GM18526 (cell line): ENCODE data around the gene GCC1.

Experiments used
- POLR2A ChIP-seq: IDR thresholded peaks from 3 replicates; pipeline ENCODE4 v1.6.1; 2011; ENCODE audit not compliant: insufficient read length; ENCODE audit errors: extremely low read depth

GCC1 gene

DNA sequence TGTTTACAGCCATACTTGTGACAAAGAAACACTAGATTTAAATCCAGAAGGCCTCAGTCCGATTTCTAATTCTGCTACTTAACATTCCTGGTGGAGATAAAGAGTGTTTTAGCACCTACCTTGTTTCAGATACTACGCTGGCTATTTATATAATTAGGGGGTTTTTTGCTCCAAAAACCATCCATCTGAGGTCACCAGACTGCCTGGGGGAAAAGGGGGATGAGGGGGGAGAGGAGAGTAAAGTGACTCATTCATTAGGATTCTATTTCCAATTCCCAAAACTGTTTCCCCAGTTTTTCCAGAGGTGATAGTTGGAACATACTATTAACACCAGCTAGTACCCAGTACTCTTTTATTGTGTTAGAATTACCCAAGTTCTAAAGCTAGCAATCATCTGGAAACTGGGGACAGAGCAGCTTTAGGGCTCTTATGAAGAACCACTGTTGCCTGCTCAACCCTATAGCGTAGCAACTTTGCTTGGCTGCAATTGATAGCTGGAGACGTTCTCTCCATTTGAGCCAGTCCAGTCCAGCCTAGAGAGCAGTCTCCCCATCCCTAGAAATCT, 6.6 kb downstream of the GCC1 start:
- TF ChIP-seq POLR2A, result no peak

DNA sequence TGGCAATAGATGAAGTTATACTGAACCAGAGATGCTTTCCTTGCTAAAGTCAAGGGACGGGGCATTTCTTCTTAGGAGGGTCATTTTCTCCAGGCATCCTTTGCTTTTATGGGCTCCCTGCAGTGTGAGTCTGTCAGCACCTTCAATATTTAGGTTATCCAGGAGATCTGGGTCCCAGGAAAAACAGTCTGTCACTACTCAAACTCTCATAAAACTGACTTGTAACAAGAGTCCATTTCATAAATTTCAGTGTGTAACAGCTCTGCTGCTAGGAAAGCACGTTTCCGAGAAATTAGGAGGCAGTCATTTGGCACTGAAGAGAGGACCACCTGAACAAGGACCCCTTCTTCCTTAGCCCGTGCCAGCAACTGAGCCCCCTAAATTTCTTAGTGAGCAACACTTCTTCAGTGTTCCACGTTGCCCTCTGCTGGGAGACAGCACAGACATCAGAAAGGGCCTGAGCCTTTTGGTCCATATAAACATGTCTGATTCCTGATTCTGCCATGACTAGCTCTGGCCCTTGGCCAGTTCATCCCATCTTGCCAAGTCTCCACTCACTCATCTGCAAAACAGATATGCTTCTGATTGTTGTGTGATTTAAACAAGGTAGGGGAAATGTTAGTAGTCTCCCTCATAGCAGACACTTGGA, 7.2 kb downstream of the GCC1 start:
- no peak for TF ChIP-seq POLR2A

DNA sequence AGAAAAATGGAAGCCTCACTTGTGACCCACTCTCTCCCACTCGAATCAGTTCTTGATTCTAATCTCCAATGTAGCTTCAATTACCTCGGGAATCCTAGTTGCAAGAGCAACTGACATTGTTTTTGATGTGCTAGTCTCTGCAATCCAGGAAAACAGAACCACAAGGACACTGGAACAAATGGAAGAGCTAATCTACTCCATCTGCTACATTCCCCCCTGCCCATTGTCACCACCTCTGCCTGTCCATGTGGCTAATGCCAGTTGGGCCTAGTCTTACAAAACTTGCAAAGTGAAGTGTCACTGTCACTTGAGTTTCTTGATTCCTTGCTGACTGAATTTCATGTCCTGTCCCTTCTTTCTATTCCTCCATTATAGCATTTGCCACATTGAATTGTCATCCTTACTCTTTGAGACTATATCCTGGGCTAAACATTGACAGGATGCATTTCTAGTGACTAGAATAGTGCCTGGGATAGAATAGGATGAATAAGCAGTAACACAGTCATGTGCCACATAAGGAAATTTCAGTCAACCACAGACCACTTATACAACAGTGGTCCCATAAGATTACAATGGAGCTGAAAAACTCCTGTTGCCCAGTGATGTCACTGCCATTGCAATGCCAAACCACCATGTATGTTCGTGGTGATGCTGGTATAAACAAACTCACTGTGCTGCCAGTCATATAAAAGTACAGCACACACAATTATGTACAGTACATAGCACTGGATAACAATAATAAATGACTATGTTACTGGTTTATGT, 13.5 kb downstream of the GCC1 start:
- TF ChIP-seq POLR2A, result no peak

DNA sequence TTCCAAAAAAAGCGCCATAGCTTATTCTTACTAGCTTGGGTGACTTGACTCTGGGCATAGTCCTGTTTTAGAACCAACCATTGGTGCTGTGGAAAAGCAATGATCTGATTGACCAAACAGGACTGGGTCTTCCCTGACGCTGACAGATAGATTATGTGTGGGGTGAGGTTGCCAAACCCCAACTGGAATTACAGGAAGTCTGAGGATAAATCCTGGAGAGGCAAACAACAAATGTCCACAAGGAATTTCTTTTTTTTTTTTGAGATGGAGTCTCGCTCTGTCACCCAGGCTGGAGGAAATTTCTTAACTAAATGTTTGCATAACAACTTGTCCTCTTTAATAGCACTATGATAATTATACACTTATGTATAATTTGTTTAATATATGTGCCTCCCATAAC, 19.2 kb downstream of the GCC1 start:
- no peak for TF ChIP-seq POLR2A

DNA sequence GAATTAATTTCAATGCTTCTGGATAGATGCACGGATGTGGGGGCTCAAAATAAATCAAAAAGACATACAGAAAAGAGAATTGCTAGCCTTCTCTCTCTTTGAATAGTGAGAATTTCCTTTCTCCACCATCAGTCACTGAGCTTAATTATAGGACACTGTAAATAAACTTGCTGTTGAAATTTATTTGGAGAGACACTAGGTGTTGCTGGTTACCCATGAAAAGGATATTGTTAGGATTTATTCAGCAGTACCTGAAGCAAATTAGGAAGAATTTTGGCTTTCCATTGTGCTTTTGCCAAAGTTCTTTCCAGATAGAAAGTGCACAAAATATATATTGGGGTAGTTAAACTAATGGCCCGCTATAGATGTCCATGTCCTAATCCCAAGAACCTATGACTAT, 27.6 kb downstream of the GCC1 start:
- no peak for TF ChIP-seq POLR2A

DNA sequence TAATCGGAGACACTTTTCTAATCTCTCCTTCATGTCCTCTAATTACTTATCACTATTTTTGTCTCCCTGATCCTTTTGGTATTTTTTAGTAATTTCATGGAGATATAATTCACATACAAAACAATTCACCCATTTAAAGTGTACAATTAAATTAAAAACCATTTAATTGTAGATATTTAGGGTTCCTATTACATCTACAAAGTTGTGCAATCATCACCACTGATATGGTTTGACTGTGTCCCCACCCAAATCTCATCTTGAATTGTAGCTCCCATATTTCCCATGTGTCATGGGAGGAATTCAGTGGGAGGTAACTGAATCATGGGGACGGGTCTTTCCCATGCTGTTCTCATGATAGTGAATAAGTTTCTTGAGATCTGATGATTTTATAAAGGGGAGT, 29.0 kb downstream of the GCC1 start:
- no peak for TF ChIP-seq POLR2A

DNA sequence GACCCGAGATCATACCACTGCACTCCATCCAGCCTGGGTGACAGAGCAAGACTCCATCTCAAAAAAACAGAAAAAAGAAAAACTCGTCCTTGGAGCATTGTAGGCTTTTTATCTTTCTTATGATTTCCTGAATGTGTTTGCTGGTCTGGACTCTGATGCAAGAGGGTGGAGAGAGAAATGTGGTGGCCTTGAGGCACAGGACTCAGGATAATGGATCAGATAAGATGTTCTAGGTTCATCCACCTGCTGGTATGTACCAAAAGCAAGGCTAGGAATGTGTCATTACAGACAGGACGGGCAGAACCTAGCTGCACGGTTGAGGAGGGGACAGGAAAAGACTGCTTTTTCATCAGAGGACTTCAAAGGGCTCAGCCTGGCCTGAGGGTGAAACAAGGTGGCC, 33.5 kb downstream of the GCC1 start:
- TF ChIP-seq POLR2A, result no peak

DNA sequence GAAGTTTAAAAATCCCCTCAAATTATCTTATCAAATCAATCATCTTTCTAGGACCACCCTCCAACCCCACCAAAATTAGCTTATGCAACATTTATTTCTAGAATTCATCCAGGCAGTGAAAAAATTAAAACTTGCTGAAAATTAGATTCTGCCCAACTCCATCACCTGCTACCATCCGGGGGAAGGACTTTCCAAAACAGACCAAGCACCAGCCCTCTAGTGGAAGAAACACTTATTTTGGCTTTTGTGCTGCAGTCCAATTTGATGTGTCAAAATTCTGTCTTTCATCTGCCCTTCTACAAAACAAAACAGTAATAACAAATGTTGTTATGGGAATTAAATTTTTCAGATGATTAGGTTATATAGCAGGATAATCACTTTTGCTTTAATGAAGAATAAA, 35.1 kb downstream of the GCC1 start:
- TF ChIP-seq POLR2A, result no peak

DNA sequence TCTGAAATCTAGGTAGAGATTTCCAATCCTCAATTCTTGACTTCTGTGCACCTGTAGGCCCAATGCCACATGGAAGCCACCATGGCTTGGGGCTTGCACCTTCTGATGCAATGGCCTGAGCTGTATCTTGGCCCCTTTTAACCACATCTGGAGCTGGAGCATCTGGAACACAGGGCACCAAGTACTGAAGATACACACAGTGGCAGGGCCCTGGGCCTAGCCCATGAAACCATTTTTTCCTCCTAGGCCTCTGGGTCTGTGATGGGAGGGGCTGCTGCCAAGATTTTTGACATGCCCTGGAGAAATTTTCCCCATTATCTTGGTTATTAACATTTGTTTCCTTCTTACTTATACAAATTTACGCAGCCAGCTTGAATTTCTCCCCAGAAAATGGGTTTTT, 39.1 kb downstream of the GCC1 start:
- no peak for TF ChIP-seq POLR2A

DNA sequence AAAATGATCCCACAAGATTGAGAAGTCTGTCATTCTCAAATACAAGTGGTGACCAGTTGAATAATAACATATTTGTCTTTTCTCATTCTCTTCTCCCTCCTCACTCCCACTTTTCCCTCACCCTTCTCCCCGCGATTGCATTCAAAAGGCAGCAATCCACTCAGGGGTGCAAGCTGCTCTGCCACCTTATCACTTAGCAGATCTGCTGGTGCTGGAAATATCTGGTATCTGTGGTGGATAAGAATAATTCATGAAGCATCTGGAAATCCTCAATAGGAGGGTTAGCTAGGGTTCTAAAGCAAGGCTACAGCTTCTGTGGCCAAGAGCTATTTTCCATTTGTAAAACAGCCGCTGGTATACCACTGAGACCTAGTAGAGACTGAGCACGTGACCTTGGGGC, 43.8 kb downstream of the GCC1 start:
- TF ChIP-seq POLR2A, result no peak

DNA sequence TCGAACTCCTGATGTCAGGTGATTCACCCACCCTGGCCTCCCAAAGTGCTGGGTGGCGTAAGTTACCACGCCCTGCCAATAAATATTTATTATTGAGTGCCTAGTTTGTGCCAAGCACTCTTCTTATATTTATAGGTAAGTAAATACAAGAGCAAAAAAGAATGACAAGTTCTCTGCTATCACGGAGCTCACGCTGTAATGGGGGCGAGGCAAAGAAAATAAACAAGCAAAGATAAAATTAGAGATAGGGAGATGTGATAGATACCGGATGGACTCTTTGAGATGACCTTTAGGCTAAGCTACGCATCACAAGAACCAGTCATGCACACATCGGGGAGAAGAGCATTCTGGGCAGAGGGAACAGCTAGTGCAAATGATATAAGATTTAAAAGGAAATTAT, 46.3 kb downstream of the GCC1 start:
- TF ChIP-seq POLR2A, result no peak

DNA sequence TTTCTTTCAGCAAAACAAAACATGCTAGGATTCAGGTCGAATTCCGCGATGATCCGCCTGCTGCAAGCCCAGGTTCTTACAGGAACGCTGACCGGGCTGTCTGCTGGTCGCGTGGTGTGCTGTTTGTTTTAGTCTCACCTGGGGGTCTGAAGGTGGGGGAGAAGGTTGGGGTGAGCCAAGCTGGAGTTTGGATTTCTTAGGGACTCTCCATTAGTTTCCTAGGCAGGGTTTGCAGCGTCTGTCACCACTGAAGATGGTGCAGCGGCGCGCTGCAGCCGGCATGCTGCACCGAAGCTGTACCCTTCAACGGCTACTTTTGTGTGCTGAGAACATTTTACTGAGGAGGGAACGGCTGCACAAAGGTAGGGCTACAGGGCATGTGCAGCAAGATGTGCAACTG, 48.7 kb downstream of the GCC1 start:
- no peak for TF ChIP-seq POLR2A

DNA sequence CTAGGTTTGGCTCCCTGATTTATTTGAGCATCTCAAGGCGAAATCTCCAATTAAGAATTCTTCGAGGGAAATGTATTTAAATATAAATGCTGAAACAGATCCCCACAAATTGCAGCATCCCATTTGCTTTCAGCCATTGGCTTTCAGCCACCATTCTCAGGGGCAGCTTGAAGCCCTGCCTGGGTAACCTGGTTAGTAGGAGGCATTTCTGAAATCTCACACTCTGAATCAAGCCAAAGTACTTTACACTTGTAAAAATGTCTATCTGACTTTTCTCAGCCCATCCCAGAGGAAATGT, 49.1 kb downstream of the GCC1 start:
- no peak for TF ChIP-seq POLR2A

DNA sequence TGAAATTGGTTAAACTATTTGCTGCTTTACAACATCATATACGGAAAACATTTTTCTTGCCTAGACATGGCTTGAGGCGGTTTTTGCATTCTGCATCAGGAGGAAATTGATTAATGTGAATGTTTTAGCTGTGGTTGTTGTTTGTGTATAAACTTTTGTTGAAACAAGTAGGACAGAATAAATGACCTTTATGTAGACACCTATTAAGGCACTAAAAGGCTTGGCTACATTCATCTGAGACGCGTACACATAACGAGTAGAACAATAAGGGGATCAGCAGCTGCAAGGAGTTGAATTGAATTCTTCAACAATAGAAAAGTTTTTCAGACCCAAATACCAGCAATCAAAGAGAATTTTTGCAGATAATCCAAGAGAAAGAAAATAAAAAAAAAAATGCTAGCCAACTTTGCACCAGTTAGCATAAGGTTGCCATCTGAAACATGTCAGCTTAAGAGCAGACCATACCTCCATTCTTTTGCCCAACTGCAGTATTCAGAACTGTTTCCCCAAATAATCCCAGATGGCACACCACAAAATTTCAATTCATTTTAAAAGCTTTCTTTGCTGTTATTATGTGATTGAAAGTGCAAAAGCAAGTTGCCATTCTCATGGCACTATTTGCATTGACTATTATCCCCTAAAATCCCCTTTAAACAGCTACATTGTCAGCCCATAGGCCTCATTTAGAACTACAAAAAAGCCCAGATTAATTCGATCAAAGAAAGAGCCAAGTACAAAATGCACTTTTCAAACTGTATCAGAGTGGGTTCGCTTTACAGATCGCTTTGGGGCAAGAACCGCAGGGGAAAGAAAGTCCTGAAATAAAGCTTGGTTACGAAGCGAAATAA, 49.6 kb downstream of the GCC1 start:
- TF ChIP-seq POLR2A, result no peak

DNA sequence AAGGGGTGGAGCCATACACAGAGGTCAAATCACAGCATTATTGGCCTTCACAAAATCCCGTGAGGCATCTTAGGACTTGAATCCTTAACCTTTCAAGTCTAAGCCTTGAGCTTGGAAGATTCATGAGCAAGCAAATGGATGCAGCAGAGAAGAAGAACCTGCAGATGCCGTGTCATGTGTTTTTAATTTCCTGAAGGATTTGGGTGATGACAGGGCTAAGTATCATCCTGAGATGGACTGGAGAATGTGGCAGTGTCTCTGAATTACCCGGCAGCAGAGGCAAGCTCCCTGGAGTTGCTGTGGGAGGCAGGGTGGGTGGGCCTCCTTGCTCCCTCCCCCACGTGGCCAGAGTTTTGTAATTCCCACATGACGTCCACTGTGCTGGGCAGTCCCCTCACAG, 50.8 kb downstream of the GCC1 start:
- TF ChIP-seq POLR2A, result no peak

DNA sequence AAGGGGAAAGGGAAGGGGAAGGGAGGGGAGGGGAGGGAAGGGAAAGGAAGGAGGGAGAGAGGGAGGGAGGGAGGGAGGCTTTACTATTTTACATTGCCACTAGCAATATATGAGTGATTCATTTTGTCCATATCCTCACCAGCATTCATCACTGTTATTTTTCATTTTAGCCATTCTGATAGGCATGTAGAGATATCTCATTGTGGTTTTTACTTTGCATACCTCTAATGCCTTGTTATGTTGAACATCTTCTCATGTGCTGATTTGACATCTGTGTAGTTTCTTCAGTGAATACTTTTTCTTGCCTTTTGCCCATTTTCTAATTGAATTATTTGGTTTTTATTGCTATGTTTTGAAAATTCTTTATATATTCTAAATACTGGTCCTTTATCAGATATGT, 52.7 kb downstream of the GCC1 start:
- no peak for TF ChIP-seq POLR2A
